Testis (tissue), 3 donors: ENCODE results near the gene URM1. TPM values are rescaled to one million over a fixed set of nuclear protein-coding genes. Genes with fewer than 3 reads are reported as not detected.

Source experiments
- DNase-seq: peaks from one replicate; pipeline ENCODE4 v3.0.0-alpha.2; 2019
- H3K27ac ChIP-seq, 2 donors: fragments of 200-600 bp; sonication (generic); one replicate each; pipeline ENCODE4 v1.5.1; 2019
- H3K27me3 ChIP-seq: fragments of 200-600 bp; sonication (generic); one replicate; pipeline ENCODE4 v1.5.1; 2019
- H3K36me3 ChIP-seq: fragments of 200-600 bp; sonication (generic); one replicate; pipeline ENCODE4 v1.5.1; 2017; ENCODE audit warnings: low read depth; ENCODE audit errors: missing control alignments
- H3K4me1 ChIP-seq: fragments of 200-600 bp; sonication (generic); one replicate; pipeline ENCODE4 v1.5.1; 2019
- H3K4me3 ChIP-seq, 2 donors: fragments of 200-600 bp; sonication (generic); one replicate each; pipeline ENCODE4 v1.5.1; 2017 to 2019
- H3K9me3 ChIP-seq: fragments of 200-600 bp; sonication (generic); one replicate; pipeline ENCODE4 v1.5.1; 2017
- CTCF ChIP-seq, 3 experiments: fragments of 450-650 bp in 2 of 3; fragments of 200-600 bp in 1 of 3; sonication (generic) in 1 of 3; IDR thresholded peaks; one replicate each; pipeline ENCODE4 v1.5.1; 2016 to 2019; ENCODE audit warnings: antibody characterized with exemption in 3 of 3, mild to moderate bottlenecking in 2 of 3, moderate library complexity in 1 of 3
- POLR2A ChIP-seq: fragments of 450-650 bp; IDR thresholded peaks from one replicate; pipeline ENCODE4 v1.6.1; 2017; ENCODE audit warnings: antibody characterized with exemption, mild to moderate bottlenecking, moderate library complexity
- WGBS, 2 donors: methylation state at CpG; one replicate each; pipeline ENCODE4 v1.1.5; 2018; 5-methylcytosine and 5-hydroxymethylcytosine counted together
- intact Hi-C: fragments of 100-400 bp; cut with DNase I; formaldehyde crosslinking; loops from one replicate; pipeline ENCODE4 v1.15.1; 2023; ENCODE audit warnings: low total_unique reads
- polyA plus RNA-seq: library from polyadenylated mRNA; stranded (reverse); fragments of 350-450 nt; fragmentation: Illumina TruSeq; extraction: RNeasy Lipid Tissue Mini Kit (QIAGEN cat#74804); gene quantifications from one replicate; pipeline ENCODE4 v1.2.3, GENCODE V29; 2014; ENCODE audit warnings: low read depth, low replicate concordance; ENCODE audit not compliant: insufficient read depth
- total RNA-seq, 2 donors: library from RNA; depleted of rRNA; stranded (reverse); fragments of >200 nt; gene quantifications; one replicate each; pipeline ENCODE4 v1.2.3, GENCODE V29; 2016

Gene URM1
- total and polyA plus RNA-seq, 3 donors from 2014 or later: 31.5 to 51.1 (median 36.8) TPM

- intact Hi-C loops: no loop called here
- Histone ChIP-seq H3K4me3 (no peak overlapping the region), H3K4me1 (no peaks in the 10 kb centered on the region), H3K9me3 (no peaks in the 10 kb centered on the region), H3K27ac (no peak overlapping the region), H3K27me3 (no peaks in the 10 kb centered on the region), H3K36me3 (no peaks in the 10 kb centered on the region)
- no peak for TF ChIP-seq POLR2A
- no peak for TF ChIP-seq CTCF (IDR thresholded peaks at IDR 0.05)
- DNase-seq: no peak
- 72 to 79% methylated on average over 2 of the region's 2 CpGs for WGBS, 2 donors
Observed at GRCh38 chr9:128349125-128349524, 22.0 kb upstream of the URM1 start.

- intact Hi-C loops: no loop called here
- WGBS, 2 donors: 91 to 95% methylated on average over 6 of the region's 6 CpGs
- no peaks in the 10 kb centered on the region for H3K27me3 ChIP-seq
- no peak for DNase-seq
- H3K4me3 ChIP-seq: no peak overlapping the region
- no peaks in the 10 kb centered on the region for H3K9me3 ChIP-seq
- no peak overlapping the region for H3K27ac ChIP-seq
- H3K4me1 ChIP-seq: no peaks in the 10 kb centered on the region
- TF ChIP-seq POLR2A: no peak
- TF ChIP-seq CTCF (IDR thresholded peaks at IDR 0.05): no peak
- no peaks in the 10 kb centered on the region for H3K36me3 ChIP-seq
Observed at GRCh38 chr9:128349772-128350171, 21.4 kb upstream of the URM1 start.

GRCh38 chr9:128355451-128355850, 15.7 kb upstream of the URM1 start:
- Histone ChIP-seq H3K4me1 (no peaks in the 10 kb centered on the region), H3K36me3 (no peaks in the 10 kb centered on the region), H3K9me3 (no peaks in the 10 kb centered on the region), H3K27ac (no peak overlapping the region), H3K27me3 (no peaks in the 10 kb centered on the region), H3K4me3 (no peak overlapping the region)
- intact Hi-C loops: no loop called here
- TF ChIP-seq CTCF (IDR thresholded peaks at IDR 0.05) (no peak), POLR2A (no peak)
- no peak for DNase-seq
- 94 to 96% methylated on average over 9 to 19 of the region's 19 CpGs for WGBS, 2 donors

DNA sequence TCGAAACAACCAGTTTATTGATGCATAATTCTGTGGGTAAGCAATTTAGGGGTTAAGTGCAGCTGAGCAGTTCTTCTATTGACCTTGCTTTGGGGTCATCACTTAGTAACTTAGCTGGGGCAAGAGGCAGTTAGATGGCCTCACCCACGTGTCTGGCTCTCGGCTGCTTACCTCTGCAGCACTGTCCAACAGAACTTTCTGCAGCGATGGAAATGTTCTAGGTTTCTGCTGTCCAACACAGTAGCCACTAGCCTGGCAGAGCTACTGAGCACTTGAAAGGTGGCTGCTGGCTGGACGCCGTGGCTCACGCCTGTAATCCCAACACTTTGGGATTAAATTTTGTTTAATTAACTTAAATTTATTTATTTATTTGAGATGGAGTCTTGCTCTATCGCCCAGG, 13.1 kb upstream of the URM1 start:
- Histone ChIP-seq H3K27me3 (no peaks in the 10 kb centered on the region), H3K36me3 (no peaks in the 10 kb centered on the region)

DNA sequence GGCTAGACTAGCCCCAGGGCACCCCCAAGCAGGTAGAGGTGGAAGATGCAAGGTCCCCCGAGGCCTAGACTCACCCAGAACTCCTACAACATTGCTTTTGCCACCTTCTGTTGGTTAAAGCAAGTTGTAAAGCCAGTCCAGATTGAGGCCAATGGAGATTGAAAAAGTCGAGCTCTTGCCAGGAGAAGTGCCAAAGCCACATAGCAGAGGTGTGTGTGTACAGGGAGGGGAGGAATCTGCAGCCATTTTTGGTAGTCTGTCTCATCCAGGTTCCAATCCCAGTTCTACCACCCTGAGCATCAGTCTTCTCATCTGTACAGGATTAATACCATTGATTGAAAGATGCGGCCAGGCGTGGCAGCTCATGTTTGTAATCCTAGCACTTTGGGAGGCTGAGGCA, 12.3 kb upstream of the URM1 start:
- H3K36me3 ChIP-seq: no peaks in the 10 kb centered on the region
- DNase-seq: no peak
- H3K4me1 ChIP-seq: peaks cover 4% of the 10 kb centered on the region
- no peaks in the 10 kb centered on the region for H3K27me3 ChIP-seq
- TF ChIP-seq CTCF (IDR thresholded peaks at IDR 0.05): no peak
- no peak for TF ChIP-seq POLR2A
- H3K27ac ChIP-seq: no peak overlapping the region
- intact Hi-C loops: no loop called here
- WGBS, 2 donors: 90 to 92% methylated on average over 4 of the region's 4 CpGs
- H3K4me3 ChIP-seq: no peak overlapping the region
- no peaks in the 10 kb centered on the region for H3K9me3 ChIP-seq

More for the DNA sequence above, 13.1 kb upstream of the URM1 start:
- Histone ChIP-seq H3K4me3 (no peak overlapping the region), H3K4me1 (peaks cover 4% of the 10 kb centered on the region), H3K27ac (no peak overlapping the region), H3K9me3 (no peaks in the 10 kb centered on the region)
- DNase-seq: no peak
- TF ChIP-seq POLR2A: no peak
- intact Hi-C loops: no loop called here
- 70 to 81% methylated on average over 7 to 8 of the region's 8 CpGs for WGBS, 2 donors
